ENCODE results near the gene PPP1R1B.

PPP1R1B gene

DNA sequence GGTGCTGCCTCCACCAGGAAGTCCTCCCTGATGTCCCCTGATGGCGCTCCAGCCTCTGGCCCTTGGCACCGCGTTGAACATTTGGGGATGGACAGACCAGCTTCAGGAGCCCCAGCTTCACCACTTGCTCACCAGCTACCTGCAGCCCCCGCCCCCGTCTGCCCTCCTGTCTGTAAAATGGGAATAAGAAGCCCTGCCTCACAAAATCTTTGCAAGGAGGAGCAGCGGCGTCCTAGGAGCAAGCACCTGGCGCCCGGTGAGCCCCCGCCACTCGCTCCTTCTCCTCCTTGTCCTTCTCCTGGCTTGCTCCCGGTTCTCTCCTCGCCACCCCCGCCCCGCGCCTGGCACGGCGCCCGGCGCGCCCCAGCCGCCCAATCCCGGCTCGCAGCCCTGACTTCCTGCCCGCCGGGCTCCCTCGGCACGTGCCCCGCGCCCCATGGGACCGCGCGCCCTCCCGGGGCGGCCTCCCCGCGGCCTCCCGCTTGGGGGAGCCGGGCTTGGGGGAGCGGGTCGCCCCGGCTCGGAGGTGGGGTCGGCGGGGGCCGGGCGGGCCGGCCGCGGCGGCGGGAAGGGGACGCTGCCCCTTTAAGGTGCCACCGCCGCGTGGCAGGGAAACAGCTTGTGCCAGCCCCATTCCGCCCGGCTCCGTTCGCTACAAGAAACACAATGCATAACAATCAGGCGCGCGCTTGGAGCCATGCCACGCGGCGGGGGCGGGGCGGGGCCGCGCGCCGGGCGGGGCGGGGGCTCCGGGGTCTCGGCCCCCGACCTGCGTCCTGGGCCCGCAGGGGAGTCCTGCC lies 9.1 kb upstream of the PPP1R1B start:
- no peak for DNase-seq

DNA sequence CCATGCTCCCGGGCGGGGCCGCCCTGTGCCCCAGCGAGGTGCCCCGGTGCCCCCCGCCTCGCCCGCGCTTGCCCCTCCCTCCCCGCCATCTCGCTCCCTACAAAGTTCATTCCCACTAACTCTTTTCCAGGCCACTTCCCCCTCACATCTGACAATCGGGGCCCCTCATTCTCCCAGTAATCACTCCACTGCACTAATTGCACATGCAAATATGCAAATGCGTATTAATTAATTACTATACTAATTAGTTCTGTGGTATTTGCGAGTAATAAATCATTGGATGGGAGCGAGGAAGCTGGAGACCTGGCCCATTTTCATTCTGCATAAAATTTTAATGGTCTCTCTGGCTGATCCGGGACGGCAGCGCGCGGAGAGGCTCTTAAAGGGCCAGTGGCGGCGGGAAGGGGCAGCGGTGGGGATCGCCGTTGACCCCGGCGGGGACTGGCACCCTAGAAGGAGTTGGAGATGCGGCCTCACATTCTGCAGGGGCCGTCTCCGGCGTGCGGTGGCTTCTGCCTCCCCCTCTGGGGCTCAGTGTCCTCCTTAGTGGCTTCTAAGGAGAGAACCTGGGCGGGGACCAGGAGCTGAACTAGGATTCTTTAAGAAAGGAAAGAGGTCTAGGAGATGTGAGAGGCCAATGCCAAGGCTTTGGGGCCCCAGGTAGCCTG lies 8.4 kb upstream of the PPP1R1B start:
- DNase-seq: no peak

DNA sequence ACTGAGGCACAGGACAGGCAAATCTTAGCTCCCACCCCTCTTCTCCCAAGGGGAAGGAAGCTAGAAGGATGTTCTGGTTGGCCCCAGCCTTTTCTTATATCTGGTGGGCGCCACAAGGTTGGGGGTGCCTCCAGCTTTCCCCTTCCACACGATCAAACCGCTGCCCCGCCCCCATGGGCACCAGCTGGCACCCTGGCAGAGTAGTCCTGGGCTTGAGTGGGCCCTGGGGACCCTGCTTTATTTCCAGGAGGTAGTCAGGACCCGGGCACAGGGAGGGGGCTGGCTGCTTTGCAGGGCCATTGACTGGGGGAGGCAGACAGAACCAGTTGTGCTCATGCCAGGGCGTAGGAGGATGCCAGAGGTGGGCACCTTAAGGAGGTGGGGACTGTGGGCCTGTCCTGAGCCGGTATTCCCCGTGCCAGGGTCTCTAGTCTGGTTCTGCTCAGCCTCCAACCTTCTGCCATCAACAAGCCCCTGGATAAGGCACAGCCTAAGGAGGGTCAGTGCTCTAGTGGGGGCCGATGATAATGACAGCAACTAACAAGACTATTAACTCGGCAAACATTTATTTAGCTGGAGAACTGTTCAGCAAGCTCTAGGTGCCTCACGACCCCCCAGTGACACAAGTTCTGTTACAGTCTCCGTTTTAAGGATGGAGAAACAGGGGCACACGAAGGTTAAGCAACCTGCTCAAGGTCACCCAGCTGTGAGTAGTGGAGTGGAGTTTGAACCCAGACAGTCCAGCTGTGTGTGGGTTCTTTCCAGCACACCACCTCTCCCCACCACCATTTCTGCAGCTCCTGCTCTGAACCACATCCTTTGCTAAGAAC lies 7.6 kb upstream of the PPP1R1B start:
- no peak for DNase-seq

DNA sequence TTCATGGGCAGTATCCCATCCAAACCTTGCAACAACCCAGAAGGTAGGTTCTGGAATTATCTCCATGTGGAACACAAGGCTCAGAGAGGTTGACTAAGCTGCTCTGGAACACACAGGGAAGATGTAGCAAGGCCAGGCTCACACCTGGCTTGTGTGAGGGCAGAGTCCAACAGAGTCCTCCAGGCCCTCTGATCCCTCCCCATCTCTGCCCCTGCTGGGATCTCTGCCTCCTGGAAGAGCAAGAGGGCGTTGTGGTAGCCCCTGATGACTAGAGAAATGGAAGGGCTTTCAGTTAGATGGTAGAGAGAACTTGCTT lies 7.0 kb upstream of the PPP1R1B start:
- DNase-seq: no peak

DNA sequence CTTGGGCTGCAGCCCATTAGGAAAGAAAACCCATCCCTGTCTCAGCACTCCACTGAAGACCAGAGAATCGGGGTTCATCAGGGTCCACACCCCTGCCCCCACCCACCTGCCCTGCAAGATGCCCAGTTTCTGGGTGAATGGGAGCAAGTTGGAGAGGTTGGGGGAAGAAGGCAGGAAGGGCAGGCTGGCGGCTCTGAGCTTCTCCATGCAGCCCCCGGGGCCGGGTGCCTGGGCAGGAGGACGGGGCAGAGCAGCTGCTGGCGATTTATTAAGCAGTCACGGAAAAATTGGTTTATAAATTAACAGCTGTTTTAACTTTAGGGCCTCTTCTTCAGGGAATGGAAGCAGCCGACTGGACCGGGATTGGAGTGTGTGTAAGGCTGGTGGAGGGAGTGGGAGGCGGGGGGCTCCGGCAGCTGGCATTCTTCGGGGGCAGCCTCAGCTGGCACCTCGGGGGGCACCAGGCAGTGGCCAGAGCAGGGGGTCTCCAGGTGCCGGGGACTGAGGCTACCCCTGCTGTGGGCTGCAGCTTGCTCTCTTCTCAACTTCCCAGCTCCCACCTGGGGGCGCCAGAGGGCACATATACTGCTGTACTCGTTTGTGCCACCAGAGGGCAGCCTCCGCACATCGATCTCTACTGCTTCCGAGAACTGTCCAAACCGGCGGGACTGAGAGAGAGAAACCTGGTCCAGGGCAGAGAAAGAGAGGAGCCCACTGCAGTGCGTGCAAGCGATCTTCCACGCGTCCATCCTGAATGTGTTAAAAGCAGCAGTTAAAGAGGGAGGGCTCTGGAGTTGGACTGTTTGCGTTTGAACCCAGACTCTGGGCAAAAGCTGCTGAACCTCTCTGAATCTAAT lies 5.0 kb upstream of the PPP1R1B start:
- DNase-seq: no peak

DNA sequence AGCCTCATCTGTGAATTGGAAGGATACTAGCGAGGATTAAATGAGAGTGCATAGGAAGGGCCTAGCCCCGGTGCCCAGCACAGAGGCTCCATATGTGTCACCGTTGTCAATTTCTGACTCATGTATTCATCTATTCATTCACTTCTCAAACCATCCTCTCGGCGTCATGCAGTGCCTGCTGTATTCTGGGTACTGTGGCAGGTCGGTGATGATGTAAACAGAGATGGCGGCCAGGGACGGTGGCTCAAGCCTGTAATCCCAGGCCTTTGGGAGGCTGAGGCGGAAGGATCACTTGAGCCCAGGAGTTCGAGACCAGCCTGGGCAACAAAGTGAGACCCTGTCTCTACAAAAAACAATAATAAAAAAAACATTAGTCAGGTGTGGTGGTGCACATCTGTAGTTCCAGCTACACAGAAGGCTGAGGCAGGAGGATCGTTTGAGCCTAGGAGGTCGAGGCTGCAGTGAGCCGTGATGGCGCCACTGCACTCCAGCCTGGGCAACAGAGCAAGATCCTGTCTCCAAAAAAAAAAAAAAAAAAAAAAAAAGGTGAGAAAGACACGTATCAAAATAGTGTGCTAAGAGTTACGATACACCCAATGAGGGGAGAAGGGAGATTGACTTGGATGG lies 4.3 kb upstream of the PPP1R1B start:
- no peak for DNase-seq

DNA sequence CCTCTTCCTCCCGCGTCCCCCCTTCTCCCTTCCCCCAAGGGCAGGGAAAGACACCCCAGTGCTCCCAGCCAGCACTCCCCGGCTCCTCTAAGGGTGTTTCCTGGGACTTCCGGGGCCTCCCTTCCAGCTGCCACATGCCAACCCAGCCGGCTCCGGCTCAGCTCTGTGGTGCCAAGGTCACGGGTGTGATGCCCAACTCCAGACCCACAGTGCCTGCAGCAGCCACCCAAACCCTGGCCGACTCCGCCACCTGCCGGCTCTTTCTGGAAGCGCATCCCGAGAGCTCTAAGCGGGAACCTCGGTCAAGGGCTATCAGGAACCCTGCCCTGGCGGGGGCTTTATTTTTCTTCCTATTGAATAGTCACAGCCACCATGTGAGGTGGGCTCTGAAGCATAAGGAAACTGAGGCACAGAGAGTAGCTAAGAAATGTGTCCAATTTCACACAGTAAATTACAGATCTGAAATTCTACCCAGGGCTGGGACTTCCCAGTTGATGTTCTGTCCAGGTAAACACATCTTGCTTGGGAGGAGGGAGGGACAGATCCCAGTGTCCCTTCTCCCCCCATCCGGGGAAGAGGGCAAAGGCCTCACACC lies 3.3 kb upstream of the PPP1R1B start:
- no peak for DNase-seq

DNA sequence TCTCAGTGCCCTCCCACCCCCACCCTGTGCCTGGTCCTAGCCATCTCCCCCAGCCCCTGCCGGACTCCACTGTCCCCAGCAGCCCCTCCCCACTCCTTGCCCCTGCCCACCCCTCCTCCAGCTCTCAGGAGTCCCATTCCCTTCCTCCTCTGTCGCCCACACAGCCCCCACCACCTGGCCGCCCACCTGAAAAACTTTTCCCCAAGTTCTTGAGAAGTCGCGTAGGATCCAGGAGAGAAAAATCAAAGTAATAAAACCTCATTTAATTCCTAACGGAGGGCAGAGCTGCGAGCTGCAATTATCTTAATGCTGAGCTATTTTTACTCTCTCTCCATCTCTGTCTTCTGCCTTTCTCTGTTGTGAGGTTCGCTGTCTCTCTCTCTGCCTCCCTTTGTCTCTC lies 2.4 kb upstream of the PPP1R1B start:
- DNase-seq: no peak

DNA sequence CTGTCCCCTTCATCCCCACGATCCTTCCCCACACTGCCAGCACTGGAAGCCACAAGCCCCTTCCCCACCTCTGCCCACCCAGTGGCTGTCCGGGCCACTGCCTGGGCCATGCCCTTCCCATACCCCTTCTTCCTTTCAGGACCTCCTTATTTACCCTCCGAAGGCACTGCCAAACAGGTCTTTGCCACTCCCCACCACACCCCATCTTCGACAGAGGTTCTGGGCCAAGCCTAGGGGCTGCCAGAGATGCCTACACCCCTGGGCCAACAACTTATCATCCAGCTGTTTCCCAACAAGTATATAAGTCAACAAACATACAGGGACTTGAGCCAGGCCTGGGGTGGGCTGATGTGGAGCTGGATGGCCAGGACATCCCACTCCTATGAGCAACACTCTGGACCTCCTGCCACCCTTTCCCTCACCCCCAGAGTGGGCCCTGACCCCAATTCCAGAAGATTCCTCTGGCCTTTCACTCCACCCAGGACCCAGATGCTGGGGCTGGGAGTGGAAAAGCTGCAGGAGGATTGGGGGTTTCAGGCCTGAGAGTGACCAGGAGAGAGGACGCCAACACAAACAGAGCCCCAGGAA lies 1.5 kb upstream of the PPP1R1B start:
- no peak for DNase-seq

DNA sequence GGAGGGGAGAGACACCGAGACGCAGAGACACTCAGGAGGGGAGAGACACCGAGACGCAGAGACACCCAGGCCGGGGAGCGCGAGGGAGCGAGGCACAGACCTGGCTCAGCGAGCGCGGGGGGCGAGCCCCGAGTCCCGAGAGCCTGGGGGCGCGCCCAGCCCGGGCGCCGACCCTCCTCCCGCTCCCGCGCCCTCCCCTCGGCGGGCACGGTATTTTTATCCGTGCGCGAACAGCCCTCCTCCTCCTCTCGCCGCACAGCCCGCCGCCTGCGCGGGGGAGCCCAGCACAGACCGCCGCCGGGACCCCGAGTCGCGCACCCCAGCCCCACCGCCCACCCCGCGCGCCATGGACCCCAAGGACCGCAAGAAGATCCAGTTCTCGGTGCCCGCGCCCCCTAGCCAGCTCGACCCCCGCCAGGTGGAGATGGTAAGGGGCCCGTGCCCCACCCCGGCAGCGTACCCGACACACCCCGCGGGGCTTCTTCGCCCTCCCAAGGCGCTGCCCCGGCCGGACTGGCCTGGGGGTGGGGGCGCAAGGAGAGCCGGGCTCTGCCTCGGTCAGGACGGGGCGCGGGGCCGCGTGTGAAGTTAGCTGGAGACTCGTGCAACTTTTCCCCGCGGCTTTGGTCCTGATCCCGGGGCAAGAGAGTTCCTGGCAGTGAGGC lies 427 bp downstream of the PPP1R1B start:
- DNase-seq: no peak

DNA sequence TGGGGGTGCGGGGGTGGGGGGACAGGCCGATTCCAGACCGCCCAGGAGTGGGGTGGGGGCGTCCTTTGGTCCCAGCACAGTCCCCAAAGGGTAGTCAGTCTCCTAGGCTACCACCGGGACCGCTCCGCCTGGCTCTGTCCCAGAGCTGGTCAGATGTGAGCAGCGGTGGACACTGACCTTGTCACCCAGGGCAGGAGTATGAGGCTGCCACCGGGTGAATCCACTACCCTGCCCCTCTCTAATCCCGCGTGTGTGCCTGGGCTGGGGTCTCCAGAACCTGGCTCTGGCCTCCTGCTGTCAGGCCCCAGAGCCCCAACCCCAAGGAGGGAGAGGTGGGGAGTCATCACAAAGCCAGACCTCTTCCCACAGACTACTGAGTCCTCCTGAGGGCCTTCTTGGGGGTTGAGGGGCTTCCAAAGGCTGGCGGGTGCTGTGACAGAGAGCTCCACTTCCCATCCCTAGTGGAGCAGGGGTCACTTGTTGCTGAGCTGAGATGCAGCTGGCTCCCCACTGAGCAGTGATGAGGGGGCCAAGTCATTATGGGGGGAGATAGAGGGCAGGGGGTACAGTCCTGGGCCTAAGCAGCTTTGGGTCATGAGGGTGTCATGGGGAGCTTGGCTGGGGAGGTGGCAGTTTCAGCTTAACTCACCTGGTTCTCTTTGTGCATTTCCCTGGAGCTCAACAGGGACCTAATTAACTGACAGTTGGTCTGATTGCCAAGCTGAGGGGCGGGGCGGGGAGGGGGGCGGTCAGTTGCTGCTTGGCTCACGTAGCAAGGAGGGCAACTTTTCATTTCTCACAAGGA lies 1.2 kb downstream of the PPP1R1B start:
- no peak for DNase-seq

DNA sequence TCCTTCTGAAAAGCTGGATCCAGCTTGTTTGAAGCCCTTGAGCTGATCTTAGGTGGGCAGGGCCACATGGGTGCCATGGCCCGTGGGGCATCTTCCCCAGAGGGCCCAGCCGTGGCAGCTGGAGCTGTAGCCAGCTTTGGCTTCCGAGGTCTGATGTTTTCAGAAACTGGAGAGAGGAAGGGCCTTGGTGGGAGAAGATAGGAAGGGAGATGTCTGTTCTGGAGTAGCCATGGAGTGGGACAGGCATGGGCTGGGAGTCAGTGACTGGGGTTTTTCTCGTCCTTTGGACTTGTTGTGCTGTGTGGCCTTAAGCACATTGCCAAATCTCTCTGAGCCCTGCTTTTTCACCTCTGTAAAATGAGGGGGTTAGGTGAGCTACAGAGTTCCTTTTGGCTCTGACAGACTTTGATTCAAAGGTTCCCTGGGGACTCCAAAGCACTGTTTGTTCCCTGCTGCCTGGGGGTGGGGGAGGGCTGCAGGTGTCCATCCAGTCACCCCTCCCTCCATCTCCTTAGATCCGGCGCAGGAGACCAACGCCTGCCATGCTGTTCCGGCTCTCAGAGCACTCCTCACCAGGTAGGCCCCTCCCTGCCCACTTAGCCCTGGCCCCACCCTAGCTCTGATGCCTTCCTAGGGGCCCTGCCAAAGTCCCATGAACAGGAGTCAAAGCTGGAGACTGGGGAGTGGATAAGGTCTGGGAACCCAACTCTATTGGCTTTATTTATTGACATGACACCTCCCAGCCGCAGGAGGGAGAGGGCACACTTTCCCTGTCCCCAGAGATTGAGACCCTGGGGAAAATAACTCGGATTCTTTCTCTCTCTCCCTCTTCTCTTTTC lies 2.1 kb downstream of the PPP1R1B start:
- DNase-seq: no peak

DNA sequence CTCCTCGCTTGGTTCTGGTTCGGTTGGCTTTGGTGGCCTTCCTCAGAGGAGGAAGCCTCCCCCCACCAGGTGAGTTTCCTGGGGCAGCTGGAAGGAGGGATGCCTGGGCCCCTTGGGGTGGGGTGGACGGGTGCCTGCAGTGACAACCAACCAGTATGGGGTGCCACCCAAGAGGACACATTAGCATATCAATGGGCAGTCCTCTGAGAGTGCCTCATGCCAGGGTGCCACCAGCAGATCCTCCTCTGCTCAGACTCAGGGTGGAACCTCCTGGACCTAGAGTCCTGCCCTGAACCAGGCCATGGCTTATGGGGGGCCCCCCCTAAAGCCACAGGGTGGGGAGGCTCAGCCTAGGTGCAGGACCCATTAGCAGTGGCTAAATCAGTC lies 2.7 kb downstream of the PPP1R1B start:
- DNase-seq: no peak

DNA sequence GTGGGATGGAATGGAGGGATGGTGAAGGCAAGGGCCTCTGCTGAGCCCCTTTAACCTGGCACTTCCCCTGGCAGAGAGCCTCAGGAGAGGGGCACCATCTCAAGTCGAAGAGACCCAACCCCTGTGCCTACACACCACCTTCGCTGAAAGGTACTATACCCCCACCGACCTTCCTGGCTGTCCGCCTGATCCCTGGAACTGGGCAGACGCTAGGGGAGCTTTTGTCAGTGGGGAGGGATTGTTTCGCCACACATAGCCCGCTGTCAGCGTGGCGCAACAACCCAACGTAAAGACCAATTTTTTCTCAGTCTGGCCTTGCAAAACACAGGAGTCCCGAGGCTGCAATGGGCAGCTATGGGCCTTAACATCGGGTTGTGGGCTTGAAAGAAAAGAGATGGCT lies 3.1 kb downstream of the PPP1R1B start:
- no peak for DNase-seq

DNA sequence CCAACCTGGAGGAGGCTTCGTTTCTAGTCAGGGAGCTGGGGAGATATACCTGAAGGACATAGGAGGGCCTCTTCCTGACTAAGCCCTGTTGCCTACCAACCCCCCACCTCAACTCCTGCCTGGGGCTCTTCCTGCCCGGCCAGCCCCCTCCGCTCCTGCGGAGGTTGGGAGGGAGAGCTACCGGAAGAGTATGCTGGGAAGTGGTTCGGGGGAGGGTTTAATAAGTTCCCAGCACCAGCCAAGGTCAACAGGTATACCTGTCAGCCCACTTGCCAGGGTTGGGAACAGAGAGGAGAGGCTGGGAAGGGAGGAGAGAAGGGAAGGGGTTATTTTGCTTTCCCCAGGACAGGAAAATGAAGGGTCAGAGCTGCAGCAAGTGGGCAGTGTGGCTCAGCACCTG lies 4.7 kb downstream of the PPP1R1B start:
- DNase-seq: no peak

DNA sequence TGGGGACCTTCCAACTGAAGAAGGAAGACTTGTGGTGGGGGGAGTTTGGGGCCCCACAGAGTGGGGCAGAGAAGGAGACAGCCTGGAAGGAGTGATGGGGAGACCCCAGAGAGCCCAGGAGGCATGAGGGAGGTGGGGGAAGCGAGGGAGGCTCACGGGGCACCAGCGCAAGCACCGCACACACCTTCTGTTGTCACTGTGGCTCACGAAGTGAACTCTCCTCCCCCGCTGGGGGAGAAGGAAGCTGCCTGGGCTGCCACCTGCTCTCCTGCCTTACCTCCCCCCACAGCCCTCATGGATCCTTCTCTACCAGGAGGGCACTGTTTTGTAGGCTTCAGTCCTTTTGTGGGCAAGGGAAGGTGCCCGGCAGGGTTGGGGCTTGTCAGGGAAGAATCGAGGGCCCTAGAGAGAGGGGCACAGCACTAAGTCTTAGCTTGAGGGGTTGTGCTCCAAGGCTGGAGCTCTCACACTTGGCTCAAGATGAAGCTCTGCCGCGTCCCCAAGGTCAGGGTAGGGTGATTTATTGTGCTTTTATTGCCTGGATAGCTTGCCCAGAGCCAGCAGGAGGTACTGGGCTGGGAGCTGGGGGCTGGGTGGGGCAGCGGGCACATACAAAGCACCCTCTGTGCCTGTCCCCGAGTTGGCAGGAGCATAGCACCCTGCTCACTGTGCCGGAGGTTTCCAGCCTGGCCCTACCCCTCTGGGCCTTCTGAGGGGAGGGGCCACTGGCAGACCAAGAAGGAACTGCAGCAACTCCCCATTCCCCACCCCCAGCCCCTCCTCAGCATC lies 5.6 kb downstream of the PPP1R1B start:
- no peak for DNase-seq

DNA sequence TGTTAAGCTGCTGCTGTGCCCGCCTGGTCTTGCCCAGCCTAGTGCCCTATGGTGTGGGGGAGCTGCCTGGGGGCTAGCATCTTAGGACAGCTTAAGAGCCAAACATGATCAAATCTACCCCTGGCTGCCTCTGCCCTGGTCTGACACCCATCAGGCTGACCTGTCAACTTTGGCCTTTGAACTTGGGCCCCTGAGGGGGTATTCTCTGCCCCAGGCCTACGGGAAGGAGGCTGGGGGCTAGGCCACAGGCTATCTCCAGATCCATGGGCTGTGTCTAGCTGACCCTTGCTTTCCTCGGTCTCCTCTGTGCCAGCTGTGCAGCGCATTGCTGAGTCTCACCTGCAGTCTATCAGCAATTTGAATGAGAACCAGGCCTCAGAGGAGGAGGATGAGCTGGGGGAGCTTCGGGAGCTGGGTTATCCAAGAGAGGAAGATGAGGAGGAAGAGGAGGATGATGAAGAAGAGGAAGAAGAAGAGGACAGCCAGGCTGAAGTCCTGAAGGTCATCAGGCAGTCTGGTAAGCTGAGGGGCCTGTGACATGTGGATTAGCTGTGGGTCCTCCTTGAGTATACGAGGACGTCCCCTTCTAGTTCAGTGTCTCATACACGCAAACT lies 6.9 kb downstream of the PPP1R1B start:
- no peak for DNase-seq

DNA sequence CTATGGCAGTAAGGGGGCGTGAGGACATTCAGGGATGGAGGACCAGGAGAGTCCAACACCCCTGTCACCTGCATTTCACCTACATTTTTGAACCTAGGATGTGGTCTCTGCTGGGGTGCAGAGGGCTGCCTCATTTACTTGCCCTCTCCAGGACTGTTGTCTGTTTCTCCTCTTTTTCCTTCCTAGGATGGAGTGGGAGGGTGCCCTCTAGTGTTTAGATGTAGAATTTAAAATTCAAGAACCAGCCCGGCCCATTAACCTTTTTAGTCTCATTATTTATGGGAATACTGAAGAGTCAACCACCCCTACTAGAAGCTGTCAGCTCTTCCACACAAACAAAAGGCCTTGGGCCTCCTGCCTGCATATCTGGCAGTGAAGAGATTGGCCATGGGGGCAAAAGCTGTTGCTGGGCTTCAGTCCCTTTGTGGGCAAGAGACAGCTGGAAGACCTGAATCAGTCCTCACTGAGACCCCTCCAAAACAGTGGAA lies 7.7 kb downstream of the PPP1R1B start:
- no peak for DNase-seq
